ENCODE results near the gene KCNT1. TPM values are rescaled to one million over a fixed set of nuclear protein-coding genes. Genes with fewer than 3 reads are reported as not detected.

Gene KCNT1
- total RNA-seq, 1 experiment from 2014 or later: 0.68 TPM

DNA sequence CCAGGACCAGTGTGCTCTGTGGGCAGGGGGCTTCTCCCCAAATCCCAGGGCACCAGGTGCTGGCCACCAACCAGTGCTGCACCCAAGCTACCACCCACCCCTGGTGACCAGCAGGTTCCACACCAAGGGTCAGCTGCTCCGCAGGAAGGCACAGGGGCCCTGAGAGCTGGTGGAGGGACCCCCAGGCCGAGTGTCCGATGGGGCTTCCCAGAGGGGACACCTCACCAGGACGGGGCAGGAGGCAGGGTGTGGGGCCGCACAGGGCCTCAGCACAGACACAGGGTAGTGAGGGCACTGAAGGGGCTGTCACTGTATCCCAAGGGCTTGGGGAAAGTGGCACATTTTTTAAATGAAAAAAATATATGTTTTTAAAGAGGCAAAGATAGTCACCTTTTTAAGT, 20.8 kb upstream of the KCNT1 start:
- Histone ChIP-seq H2BK20ac (ENCODE audit: low read depth, low read length, poor library complexity, severe bottlenecking) (no peak overlapping the region), H3K56ac (ENCODE audit: insufficient read length, low read depth, low read length) (no peak overlapping the region), H2AFZ (ENCODE audit: low read length) (no peak overlapping the region), H3K18ac (ENCODE audit: insufficient read length, low read depth, low read length) (no peak overlapping the region), H2BK5ac (ENCODE audit: insufficient read length, low read length) (no peak overlapping the region), H3K4me1 (ENCODE audit: insufficient read depth, low read length) (no peaks in the 10 kb centered on the region), H3K14ac (ENCODE audit: insufficient read depth, low read length) (no peak overlapping the region), H3T11ph (ENCODE audit: low read length) (no peak overlapping the region), H3K27me3 (ENCODE audit: insufficient read depth, low read length) (no peaks in the 10 kb centered on the region), H3K27ac (ENCODE audit: insufficient read length, low read depth, low read length) (no peak overlapping the region), H2BK15ac (ENCODE audit: low read depth, low read length) (no peak overlapping the region), H4K20me1 (ENCODE audit: control insufficient read depth, insufficient read depth, insufficient read length) (no peaks in the 10 kb centered on the region), H3K23me2 (ENCODE audit: insufficient read length, low read depth, low read length, poor library complexity, severe bottlenecking) (no peaks in the 10 kb centered on the region), H3K79me1 (ENCODE audit: insufficient read depth, low read depth, low read length, poor library complexity, severe bottlenecking) (no peaks in the 10 kb centered on the region), H3K4me2 (ENCODE audit: insufficient read depth, insufficient read length, low read length) (no peak overlapping the region), H4K8ac (replicated peaks; ENCODE audit: insufficient read length, low read depth, low read length) (no peak overlapping the region), H4K5ac (ENCODE audit: insufficient read length, low read depth, low read length) (no peak overlapping the region), H2BK120ac (ENCODE audit: low read depth, low read length, poor library complexity, severe bottlenecking) (no peak overlapping the region), H4K91ac (ENCODE audit: insufficient read length, low read depth, low read length) (no peak overlapping the region), H3K4ac (ENCODE audit: low read depth, low read length) (no peak overlapping the region), H3K79me2 (ENCODE audit: insufficient read depth, low read length) (no peaks in the 10 kb centered on the region), H3K9me3 (ENCODE audit: control insufficient read depth, low read depth, low read length) (no peaks in the 10 kb centered on the region), H3K23ac (ENCODE audit: insufficient read length, low read depth, low read length) (no peak overlapping the region), H3K9ac (ENCODE audit: extremely low read depth, insufficient read length, low read length) (no peak overlapping the region), H2AK5ac (ENCODE audit: insufficient read length, low read length) (no peak overlapping the region), H2BK12ac (ENCODE audit: insufficient read length, low read depth, low read length) (no peak overlapping the region)
- H3K4me3 Mint-ChIP-seq: no peak overlapping the region
- DNase-seq: no peak
- WGBS (ENCODE audit: extremely low coverage, insufficient read length, low lambda C conversion rate): no CpG with 5 or more reads among the region's 5 CpGs
- peaks cover 9 to 16% of the 10 kb centered on the region in 2 experiments for H3K4me1 Mint-ChIP-seq
- no peaks in the 10 kb centered on the region; a peak in 1 of 7 replicates for H3K36me3 Mint-ChIP-seq (ENCODE audit: insufficient read depth in 1 of 3, low read depth in 3 of 3)
- no peak overlapping the region for H3K27ac Mint-ChIP-seq
- H3K27me3 Mint-ChIP-seq (ENCODE audit: low read depth): no peaks in the 10 kb centered on the region
- TF ChIP-seq CTCF (conservative IDR thresholded peaks at IDR 0.05): no peak
- peaks cover 2 to 3% of the 10 kb centered on the region in 2 experiments; a peak in 3 of 5 replicates for H3K9me3 Mint-ChIP-seq
